B cell (primary cell): Measurements from ENCODE around the gene WDFY4. TPM values are rescaled to one million over a fixed set of nuclear protein-coding genes. Genes with fewer than 3 reads are reported as not detected.

ENCODE experiments used
- ATAC-seq: fragments of 200-7000 bp; cut with Tn5 transposase; one replicate; pipeline ENCODE4 v1.10.0; 2021; ENCODE audit warnings: low read depth, mild to moderate bottlenecking, moderate number of reproducible peaks, moderate library complexity
- CTCF ChIA-PET: fragments of 350-600 bp; sonication (Branson Sonifier 250); formaldehyde crosslinking; loops from one replicate; lab custom pipeline; 2021; ENCODE audit warnings: antibody characterized with exemption, inconsistent platforms; lab: Charles Lee
- POLR2A ChIA-PET: fragments of 350-600 bp; sonication (Branson Sonifier 250); formaldehyde crosslinking; loops from one replicate; lab custom pipeline; 2021; ENCODE audit warnings: antibody characterized with exemption; lab: Charles Lee
- DNase-seq: peaks from one replicate; pipeline ENCODE4 v3.0.0; 2013
- H2AFZ ChIP-seq: 2 replicates; pipeline ENCODE4 v1.6.1; 2012; ENCODE audit warnings: mild to moderate bottlenecking, low read depth, low read length; ENCODE audit not compliant: insufficient read depth, poor library complexity, severe bottlenecking
- H3K27ac ChIP-seq, 2 donors: 1 replicate in 1 of 2; 2 replicates in 1 of 2; pipeline ENCODE4 v1.5.1; 2012 to 2013; ENCODE audit warnings: low read length in 2 of 2, mild to moderate bottlenecking in 2 of 2, moderate library complexity in 1 of 2
- H3K27me3 ChIP-seq, 4 experiments: fragments of 200-600 bp in 1 of 4; sonication (generic) in 1 of 4; replicated peaks in 1 of 4; 1 replicate in 2 of 4; 2 replicates in 2 of 4; pipeline versions ENCODE4 v1.6.1 to v1.7.0; 2013 to 2016; ENCODE audit warnings: low read length in 3 of 4, mild to moderate bottlenecking in 2 of 4, mixed read lengths in 1 of 4, moderate library complexity in 1 of 4; ENCODE audit not compliant: insufficient read depth in 4 of 4, control insufficient read depth in 3 of 4; ENCODE audit errors: control extremely low read depth in 1 of 4
- H3K36me3 ChIP-seq, 2 experiments: replicated peaks in 1 of 2; 1 replicate in 1 of 2; 2 replicates in 1 of 2; pipeline versions ENCODE4 v1.6.1 to v1.7.1; 2013; ENCODE audit warnings: low read length in 1 of 2; ENCODE audit not compliant: insufficient read depth in 2 of 2, control insufficient read depth in 1 of 2; ENCODE audit errors: control extremely low read depth in 1 of 2, extremely low read depth in 1 of 2
- H3K4me1 ChIP-seq, 2 donors: fragments of 200-600 bp in 1 of 2; sonication (generic) in 1 of 2; 1 replicate in 1 of 2; 2 replicates in 1 of 2; pipeline versions ENCODE4 v1.5.1 to v1.6.1; 2013 to 2017; ENCODE audit warnings: low read length in 2 of 2; ENCODE audit not compliant: control insufficient read depth in 2 of 2, insufficient read depth in 2 of 2
- H3K4me2 ChIP-seq: replicated peaks from 2 replicates; pipeline ENCODE3; 2012; ENCODE audit warnings: mild to moderate bottlenecking, low read depth, low read length; ENCODE audit not compliant: poor library complexity, severe bottlenecking
- H3K4me3 ChIP-seq, 5 experiments: fragments of 200-600 bp in 1 of 5; sonication (generic) in 1 of 5; 1 replicate in 3 of 5; 2 replicates in 2 of 5; pipeline versions ENCODE4 v1.5.1 to v1.7.0; 2011 to 2016; ENCODE audit warnings: low read length in 4 of 5, mild to moderate bottlenecking in 4 of 5, low read depth in 2 of 5, control low read depth in 1 of 5, moderate library complexity in 1 of 5; ENCODE audit not compliant: insufficient read depth in 1 of 5; ENCODE audit errors: control extremely low read depth in 1 of 5, extremely low read depth in 1 of 5
- H3K79me2 ChIP-seq: fragments of 200-600 bp; sonication (generic); one replicate; pipeline ENCODE4 v1.6.0; 2016; ENCODE audit warnings: low read length; ENCODE audit not compliant: control insufficient read depth, insufficient read depth
- H3K9ac ChIP-seq: fragments of 200-600 bp; sonication (generic); 2 replicates; pipeline ENCODE4 v1.6.1; 2017; ENCODE audit warnings: mild to moderate bottlenecking, low read length, moderate library complexity
- H3K9me3 ChIP-seq, 3 donors: one replicate each; pipeline versions ENCODE4 v1.6.1 to v1.7.1; 2013; ENCODE audit warnings: low read length in 2 of 3; ENCODE audit not compliant: control insufficient read depth in 2 of 3, insufficient read depth in 1 of 3; ENCODE audit errors: control extremely low read depth in 1 of 3
- H4K20me1 ChIP-seq: 2 replicates; pipeline ENCODE4 v1.6.0; 2012; ENCODE audit warnings: mild to moderate bottlenecking, low read length; ENCODE audit not compliant: insufficient read depth, control insufficient read depth, poor library complexity, severe bottlenecking
- H3K27ac Mint-ChIP-seq: one replicate; pipeline ENCODE4 v1.8.0; 2021; ENCODE audit warnings: mixed read lengths
- H3K27me3 Mint-ChIP-seq: one replicate; pipeline ENCODE4 v1.8.0; 2021; ENCODE audit warnings: mixed read lengths
- H3K4me1 Mint-ChIP-seq: one replicate; pipeline ENCODE4 v1.8.0; 2021; ENCODE audit warnings: mixed read lengths
- H3K4me3 Mint-ChIP-seq: one replicate; pipeline ENCODE4 v1.8.0; 2021; ENCODE audit warnings: mixed read lengths
- H3K9me3 Mint-ChIP-seq: one replicate; pipeline ENCODE4 v1.8.0; 2022; ENCODE audit warnings: mixed read lengths; ENCODE audit not compliant: insufficient read depth
- CTCF ChIP-seq: fragments of 200-600 bp; IDR thresholded peaks from one replicate; pipeline ENCODE4 v1.8.0; 2022; ENCODE audit warnings: antibody characterized with exemption, mild to moderate bottlenecking
- EZH2 ChIP-seq: IDR thresholded peaks from 2 replicates; pipeline ENCODE4 v1.6.1; 2012; ENCODE audit warnings: borderline replicate concordance, low read depth, mild to moderate bottlenecking, moderate library complexity, low read length; ENCODE audit not compliant: insufficient read depth, poor library complexity, severe bottlenecking
- WGBS: methylation state at CpG from one replicate; pipeline ENCODE4 v1.1.5; 2013; ENCODE audit warnings: missing lambda C conversion rate; ENCODE audit not compliant: insufficient coverage; 5-methylcytosine and 5-hydroxymethylcytosine counted together
- intact Hi-C: fragments of 100-400 bp; cut with micrococcal nuclease; formaldehyde crosslinking; loops from one replicate; pipeline ENCODE4 v1.10.0; 2022
- polyA plus RNA-seq: library from polyadenylated mRNA; depleted of rRNA; stranded (reverse); fragments of >200 nt; gene quantifications from 2 replicates; pipeline ENCODE4 v1.2.3, GENCODE V29; 2012
- total RNA-seq, 2 donors: library from RNA; stranded (reverse); fragments of 120-200 nt in 1 of 2; gene quantifications; 1 replicate in 1 of 2; 2 replicates in 1 of 2; pipeline versions ENCODE4 v1.2.3 to v1.2.4, GENCODE V29; 2013 to 2022

The WDFY4 gene
- total and polyA plus RNA-seq, 2 donors (not counting 1 experiment from before 2014, with no cell fraction given) = 262 to 560 TPM

GRCh38 chr10:48993627-48994026, 309.0 kb downstream of the WDFY4 start:
- Histone ChIP-seq H3K27ac (no peak overlapping the region), H3K9ac (no peak overlapping the region), H3K4me3 (no peak overlapping the region), H3K36me3 (no peaks in the 10 kb centered on the region), H3K79me2 (no peaks in the 10 kb centered on the region), H3K4me2 (no peak overlapping the region), H2AFZ (no peak overlapping the region), H3K9me3 (no peaks in the 10 kb centered on the region), H4K20me1 (no peaks in the 10 kb centered on the region), H3K27me3 (peaks cover 0 to 2% (median 0%) of the 10 kb centered on the region in 4 experiments), H3K4me1 (no peaks in the 10 kb centered on the region)
- ATAC-seq = no peak
- ChIA-PET POLR2A (no interaction called here), CTCF (no interaction called here)
- Mint-ChIP-seq H3K4me1 (no peaks in the 10 kb centered on the region), H3K27ac (no peak overlapping the region), H3K4me3 (no peak overlapping the region), H3K9me3 (no peaks in the 10 kb centered on the region), H3K27me3 (no peaks in the 10 kb centered on the region)
- TF ChIP-seq CTCF (no peak), EZH2 (no peak)
- intact Hi-C loops = no loop called here
- DNase-seq = no peak
- 97% methylated on average over 5 of the region's 5 CpGs for WGBS

GRCh38 chr10:48996329-48996728, 311.7 kb downstream of the WDFY4 start:
- Histone ChIP-seq H3K4me1 (no peaks in the 10 kb centered on the region), H3K27ac (no peak overlapping the region), H3K79me2 (no peaks in the 10 kb centered on the region), H3K4me3 (no peak overlapping the region), H3K9me3 (no peaks in the 10 kb centered on the region), H4K20me1 (no peaks in the 10 kb centered on the region), H2AFZ (no peak overlapping the region), H3K9ac (no peak overlapping the region), H3K36me3 (no peaks in the 10 kb centered on the region), H3K4me2 (no peak overlapping the region), H3K27me3 (peaks cover 0 to 2% (median 0%) of the 10 kb centered on the region in 4 experiments)
- TF ChIP-seq CTCF (no peak), EZH2 (no peak)
- DNase-seq (no peak), ATAC-seq (no peak)
- no peak overlapping the region for H3K27ac Mint-ChIP-seq
- POLR2A ChIA-PET = no interaction called here
- H3K9me3 Mint-ChIP-seq = no peaks in the 10 kb centered on the region
- CTCF ChIA-PET = no interaction called here
- intact Hi-C loops = no loop called here
- WGBS = 77% methylated on average over 3 of the region's 3 CpGs
- H3K4me1 Mint-ChIP-seq = no peaks in the 10 kb centered on the region
- peaks cover 3% of the 10 kb centered on the region for H3K27me3 Mint-ChIP-seq
- H3K4me3 Mint-ChIP-seq = no peak overlapping the region
